Stimulated activated CD8-positive, alpha-beta memory T cell treated with anti-CD3 and anti-CD28 coated beads, Interleukin-2, amount 100 ng/mL, for 1 hour (primary cell): Measurements from ENCODE around the gene ZNF438.
"Not testable (repeated sequence)": the region's sequence is repeated elsewhere in the genome, so short reads cannot be mapped to it uniquely, and the experiment has no call there.

Experiments used
- DNase-seq, 2 donors: peaks; one replicate each; pipeline ENCODE4 v3.0.0-alpha.2; 2020; ENCODE audit warnings: low read depth in 2 of 2

ZNF438 gene

GRCh38 chr10:31042670-31043069 is 11.0 kb upstream of the ZNF438 start:
- no peak for DNase-seq

- no peak for DNase-seq
These were observed 9.3 kb upstream of the ZNF438 start for GRCh38 chr10:31041011-31041410.

- DNase-seq: not testable (repeated sequence)
These were observed 7.3 kb upstream of the ZNF438 start for GRCh38 chr10:31039006-31039405.

GRCh38 chr10:31037749-31038148 is 6.1 kb upstream of the ZNF438 start:
- DNase-seq: no peak

DNA sequence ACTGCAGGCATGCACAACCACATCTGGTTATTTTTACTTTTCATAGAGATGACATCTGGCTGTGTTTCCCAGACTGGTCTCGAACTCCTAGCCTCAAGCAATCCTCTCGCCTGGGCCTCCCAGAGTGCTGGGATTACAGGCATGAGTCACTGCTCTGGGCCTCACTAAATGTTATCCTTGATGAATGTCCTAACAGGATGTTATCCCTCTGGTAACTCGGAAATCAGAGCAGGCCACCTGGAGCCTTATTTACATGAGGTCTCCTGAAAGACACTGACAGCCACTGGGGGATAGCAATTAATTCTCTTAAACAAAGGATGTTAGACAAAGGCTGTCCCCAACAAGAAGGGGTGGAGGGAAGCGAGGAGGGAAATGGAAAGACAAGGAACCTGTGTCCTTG is 4.5 kb upstream of the ZNF438 start:
- DNase-seq: no peak

GRCh38 chr10:31035266-31035798 is 3.7 kb upstream of the ZNF438 start:
- DNase-seq: no peak

DNA sequence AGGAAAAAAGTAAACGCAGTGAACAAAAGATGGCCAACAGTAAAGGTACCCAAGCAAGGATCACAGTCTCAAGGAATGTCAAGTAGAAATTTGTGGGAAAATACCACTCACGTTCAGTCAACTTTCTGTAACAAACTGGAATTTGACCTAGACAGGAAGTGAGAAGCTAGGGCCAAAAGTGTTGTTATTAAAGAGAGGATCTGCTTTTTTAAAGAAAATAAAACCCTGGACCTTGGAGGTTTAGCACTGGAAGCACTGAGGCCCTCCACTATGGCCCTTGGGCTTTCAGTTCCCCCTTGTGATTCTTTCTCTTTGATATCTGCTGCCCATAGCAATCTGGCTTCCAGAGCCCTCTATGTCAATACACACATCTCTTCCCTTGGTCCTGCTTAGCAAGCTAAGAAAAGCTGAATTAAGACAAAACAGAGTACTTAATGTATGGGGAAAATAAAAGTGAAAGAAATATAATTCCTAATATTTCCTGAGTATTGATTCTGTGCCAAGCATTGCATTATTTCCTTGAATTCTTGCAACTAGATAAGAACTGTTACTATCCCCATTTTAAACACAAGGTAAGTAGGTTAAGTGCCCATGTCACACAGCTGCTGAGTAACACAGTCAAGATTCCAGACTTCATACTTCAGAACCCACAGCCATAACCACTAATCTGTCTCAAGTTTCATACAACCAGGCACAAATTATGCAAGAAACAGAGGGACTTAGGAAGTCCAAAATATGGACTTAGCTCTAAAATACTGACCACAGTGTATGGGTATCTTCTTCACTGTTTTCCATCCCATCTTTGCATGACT is 2.6 kb upstream of the ZNF438 start:
- DNase-seq: no peak

DNA sequence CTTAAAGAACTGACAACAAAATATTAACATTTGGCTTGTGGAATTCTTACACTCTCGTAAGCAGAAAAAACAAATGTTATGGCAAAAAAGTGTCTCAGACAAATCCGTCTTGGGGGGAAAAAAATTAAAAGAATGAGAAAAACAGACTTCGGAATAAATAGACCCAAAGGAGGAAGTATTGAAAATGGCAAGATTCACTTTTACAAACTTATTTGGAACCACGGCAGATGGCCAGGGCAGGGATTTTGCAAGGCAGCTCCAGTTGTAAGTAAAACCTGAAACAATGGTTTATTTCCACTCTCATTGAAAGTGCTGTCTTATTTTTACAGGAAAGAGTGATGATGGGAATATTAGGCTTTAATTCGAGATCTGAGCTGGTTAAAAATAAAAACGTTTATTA is 1.5 kb upstream of the ZNF438 start:
- DNase-seq: no peak

DNA sequence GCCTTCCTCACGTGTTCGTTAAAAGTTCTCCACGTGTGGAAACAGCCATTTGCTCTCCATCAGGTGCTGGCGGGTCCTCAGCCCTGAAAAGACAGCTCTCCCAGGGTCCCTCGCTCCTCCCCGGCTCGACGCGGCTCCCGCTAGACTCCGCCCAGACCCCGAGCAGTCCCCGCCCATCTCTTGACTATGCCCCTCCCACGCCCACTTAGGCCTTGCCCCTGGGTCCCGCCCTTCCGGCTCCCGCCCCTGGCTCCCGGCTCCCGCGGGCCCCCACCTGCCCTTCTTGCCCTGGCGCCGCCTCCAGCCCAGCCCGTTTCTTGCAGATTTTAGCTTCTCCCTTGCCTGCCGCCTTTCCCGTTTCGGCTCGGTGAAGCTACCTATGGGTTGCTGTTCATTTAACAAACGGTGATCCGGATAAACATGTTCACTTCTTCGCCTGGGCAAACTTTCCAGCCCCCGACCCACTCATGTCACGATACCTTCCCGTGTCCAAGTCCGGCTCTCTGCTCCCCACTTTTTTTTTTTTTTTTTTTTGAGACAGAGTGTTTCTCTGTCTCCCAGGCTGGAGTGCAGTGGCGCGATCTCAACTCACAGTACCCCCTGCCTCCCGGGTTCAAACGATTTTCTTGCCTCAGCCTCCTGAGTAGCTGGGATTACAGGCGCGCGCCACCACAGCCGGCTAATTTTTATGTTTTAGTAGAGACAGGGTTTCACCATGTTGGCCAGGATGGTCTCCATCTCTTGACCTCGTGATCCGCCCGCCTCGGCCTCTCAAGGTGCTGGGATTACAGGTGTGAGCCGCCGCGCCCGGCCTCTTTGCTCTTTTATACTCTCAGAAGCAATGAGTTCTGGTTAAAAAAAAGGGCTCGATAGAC is 830 bp upstream of the ZNF438 start:
- DNase-seq: peak; percentile 87 to 90

DNA sequence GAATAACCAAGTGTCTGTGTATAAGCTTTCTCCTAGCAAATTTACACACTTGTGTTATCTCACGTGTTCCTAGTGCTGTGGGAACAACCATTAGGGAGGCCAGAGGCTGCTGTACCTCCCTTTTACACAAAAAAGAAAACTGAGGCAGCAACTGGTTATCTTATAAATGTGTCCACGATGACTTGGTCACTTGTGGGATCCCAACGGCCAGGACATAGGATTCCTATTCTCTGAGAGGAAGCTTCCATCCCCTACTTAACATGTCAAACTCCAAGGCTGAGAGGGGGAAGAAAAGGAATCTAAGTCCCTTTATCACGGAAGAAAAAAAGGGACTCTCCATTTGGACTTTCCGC is 484 bp downstream of the ZNF438 start:
- no peak for DNase-seq

GRCh38 chr10:31030800-31031199 is 865 bp downstream of the ZNF438 start:
- DNase-seq: no peak

GRCh38 chr10:31030260-31030659 is 1.4 kb downstream of the ZNF438 start:
- no peak for DNase-seq

GRCh38 chr10:31028081-31028480 is 3.6 kb downstream of the ZNF438 start:
- DNase-seq: no peak

GRCh38 chr10:31026279-31026678 is 5.4 kb downstream of the ZNF438 start:
- not testable (repeated sequence) for DNase-seq

DNA sequence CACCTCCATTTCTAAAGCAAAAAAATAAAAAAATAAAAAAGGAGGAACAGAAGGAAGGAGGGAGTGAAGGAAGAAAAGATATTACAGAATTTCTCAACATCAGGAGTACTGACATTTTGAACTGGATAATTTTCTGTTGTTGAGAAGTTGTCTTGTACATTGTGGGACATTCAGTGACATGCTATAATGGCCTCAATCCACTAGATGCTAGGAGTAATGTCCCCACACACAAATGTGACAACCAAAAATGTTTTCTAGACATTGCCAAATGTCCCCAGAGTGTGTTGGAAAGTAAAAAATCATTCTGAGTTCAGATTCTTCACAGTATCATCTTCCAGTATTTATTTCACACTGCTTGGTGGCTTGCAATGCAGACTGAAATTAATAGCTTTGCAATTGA is 6.5 kb downstream of the ZNF438 start:
- no peak for DNase-seq

DNA sequence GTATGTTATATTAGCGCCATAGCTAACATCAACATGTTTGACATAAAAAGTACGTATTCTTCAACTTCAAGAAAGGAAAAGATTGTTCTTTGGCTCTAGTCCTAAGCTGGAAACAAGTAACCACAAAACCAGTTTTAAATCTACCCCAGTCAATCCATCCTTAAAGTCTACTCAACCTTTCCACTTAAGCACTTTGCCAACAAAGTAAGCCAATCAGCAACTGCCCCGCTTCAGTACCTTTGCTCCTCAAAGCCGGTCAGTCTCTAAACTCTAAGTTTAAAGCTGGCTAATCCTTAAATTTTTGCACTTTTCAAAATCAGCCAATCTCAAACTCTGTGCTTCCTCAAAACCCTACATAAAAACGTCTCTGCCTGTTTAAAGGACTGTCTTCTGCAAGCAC is 8.1 kb downstream of the ZNF438 start:
- DNase-seq: no peak

- DNase-seq: no peak
These were observed 11.5 kb downstream of the ZNF438 start for GRCh38 chr10:31020209-31020608.

- DNase-seq: no peak
These were observed 12.7 kb downstream of the ZNF438 start for GRCh38 chr10:31018962-31019361.

- DNase-seq: no peak
These were observed 13.3 kb downstream of the ZNF438 start for GRCh38 chr10:31018356-31018750.

DNA sequence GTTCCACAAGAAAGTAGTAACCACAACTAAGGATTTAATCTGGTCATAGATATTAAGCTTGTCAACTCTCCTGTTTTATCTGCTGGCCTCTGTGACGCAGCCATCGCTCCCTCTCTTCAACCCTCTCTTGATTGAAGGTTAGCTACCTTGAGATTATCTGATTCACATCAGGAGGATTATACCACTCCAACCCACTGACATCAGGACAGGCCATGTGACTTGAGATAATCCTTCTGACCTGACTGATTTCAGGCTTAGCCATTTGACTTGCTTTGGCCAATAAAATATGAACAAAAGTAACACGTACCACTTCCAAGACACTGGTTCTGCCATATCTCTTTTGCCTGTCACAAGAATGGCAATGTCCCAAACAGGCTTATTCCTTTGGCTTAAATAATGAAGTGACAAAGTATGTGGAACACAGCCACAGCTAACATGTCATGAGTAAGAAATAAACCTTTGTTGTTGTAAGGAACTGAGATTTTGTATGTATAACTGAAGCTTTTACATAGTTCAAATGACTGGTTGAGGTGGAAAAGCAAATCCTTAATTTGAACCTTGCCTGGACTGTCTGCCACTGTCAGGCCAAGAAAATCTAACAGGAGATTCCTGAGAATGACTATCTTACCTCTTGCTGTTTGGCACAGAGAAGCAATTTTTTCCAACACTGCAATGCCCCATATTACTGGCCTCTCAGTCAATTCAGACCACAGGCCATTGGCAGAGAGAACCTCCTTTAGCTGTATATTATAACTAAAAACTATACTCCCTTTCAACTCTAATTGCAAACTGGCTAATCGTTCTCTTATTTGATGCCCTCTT is 13.9 kb downstream of the ZNF438 start:
- no peak for DNase-seq

- DNase-seq: no peak
These were observed 17.3 kb downstream of the ZNF438 start for GRCh38 chr10:31014161-31014875.
